ENCODE data around the gene DNAJC5.

DNA sequence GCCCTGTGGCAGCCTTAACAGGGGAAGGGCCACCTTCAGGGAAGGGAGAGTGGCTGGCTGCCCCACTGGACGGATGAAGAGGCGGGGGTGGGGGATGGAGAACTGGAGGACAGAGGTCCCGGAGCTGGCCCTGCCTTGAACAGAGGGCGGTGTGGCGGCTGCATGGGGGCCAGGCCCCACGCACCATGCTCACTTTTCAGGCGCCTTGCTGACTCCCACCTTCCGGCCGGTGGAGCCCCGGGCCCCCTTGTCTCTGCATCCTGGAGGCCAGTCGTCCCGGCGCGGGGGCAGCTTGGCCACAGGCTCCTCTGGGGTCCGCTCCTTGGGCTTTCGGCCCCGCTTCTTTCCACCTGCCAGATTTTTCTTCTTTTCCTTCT lies 64.8 kb downstream of the DNAJC5 start:
- TF ChIP-seq, protein P1, sequence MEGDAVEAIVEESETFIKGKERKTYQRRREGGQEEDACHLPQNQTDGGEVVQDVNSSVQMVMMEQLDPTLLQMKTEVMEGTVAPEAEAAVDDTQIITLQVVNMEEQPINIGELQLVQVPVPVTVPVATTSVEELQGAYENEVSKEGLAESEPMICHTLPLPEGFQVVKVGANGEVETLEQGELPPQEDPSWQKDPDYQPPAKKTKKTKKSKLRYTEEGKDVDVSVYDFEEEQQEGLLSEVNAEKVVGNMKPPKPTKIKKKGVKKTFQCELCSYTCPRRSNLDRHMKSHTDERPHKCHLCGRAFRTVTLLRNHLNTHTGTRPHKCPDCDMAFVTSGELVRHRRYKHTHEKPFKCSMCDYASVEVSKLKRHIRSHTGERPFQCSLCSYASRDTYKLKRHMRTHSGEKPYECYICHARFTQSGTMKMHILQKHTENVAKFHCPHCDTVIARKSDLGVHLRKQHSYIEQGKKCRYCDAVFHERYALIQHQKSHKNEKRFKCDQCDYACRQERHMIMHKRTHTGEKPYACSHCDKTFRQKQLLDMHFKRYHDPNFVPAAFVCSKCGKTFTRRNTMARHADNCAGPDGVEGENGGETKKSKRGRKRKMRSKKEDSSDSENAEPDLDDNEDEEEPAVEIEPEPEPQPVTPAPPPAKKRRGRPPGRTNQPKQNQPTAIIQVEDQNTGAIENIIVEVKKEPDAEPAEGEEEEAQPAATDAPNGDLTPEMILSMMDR (conservative IDR thresholded peaks at IDR 0.05; ENCODE audit: low read depth, low read length), result no peak
- no peak for TF ChIP-seq EZH2 (IDR thresholded peaks at IDR 0.05; ENCODE audit: borderline replicate concordance, low read depth, low read length, poor library complexity, severe bottlenecking)

Measured in A673 (cell line).